ENCODE results near the gene TTC9B. TPM values are rescaled to one million over a fixed set of nuclear protein-coding genes. Genes with fewer than 3 reads are reported as not detected.

TTC9B gene
- total and polyA plus RNA-seq, 2 experiments from 2014 or later: 0.63 to 1.0 TPM

- Mint-ChIP-seq H3K36me3 (ENCODE audit: low read depth) (peaks cover 9% of the 10 kb centered on the region), H3K27ac (no peak overlapping the region), H3K4me3 (no peak overlapping the region), H3K4me1 (peaks cover 7% of the 10 kb centered on the region), H3K27me3 (ENCODE audit: insufficient read depth, low read depth, poor library complexity) (peaks cover 7% of the 10 kb centered on the region), H3K9me3 (no peaks in the 10 kb centered on the region)
- H4K20me1 ChIP-seq (replicated peaks; ENCODE audit: insufficient read depth): peaks cover 6% of the 10 kb centered on the region; the same call in 1 of the 2 replicates
- ATAC-seq (no peak; the same call in 1 of the 3 replicates), DNase-seq (ENCODE audit: low spot score) (no peak)
- TF ChIP-seq ZNF331 (CRISPR knock-in tag; IDR thresholded peaks at IDR 0.05; ENCODE audit: low read depth) (no peak), JUNB (IDR thresholded peaks at IDR 0.05; ENCODE audit: unreplicated experiment) (no peak)
- H3F3A ChIP-seq (replicated peaks; ENCODE audit: low read depth): no peaks in the 10 kb centered on the region
- no peaks in the 10 kb centered on the region for H3K4me1 ChIP-seq (ENCODE audit: insufficient read depth)
- H3K4me2 ChIP-seq: no peak overlapping the region
- H3K27ac ChIP-seq (ENCODE audit: low read depth): no peak overlapping the region
- H3K9me2 ChIP-seq (ENCODE audit: insufficient read depth): no peaks in the 10 kb centered on the region
- no peaks in the 10 kb centered on the region for H3K79me2 ChIP-seq (replicated peaks; ENCODE audit: insufficient read depth)
- H3K4me3 ChIP-seq: no peak overlapping the region
- H3K36me3 ChIP-seq (ENCODE audit: insufficient read depth): no peaks in the 10 kb centered on the region
- no peak overlapping the region for H2AFZ ChIP-seq
- H3K27me3 ChIP-seq (ENCODE audit: insufficient read depth): no peaks in the 10 kb centered on the region
Observed at GRCh38 chr19:40245506-40246128, 27.4 kb upstream of the TTC9B start.

DNA sequence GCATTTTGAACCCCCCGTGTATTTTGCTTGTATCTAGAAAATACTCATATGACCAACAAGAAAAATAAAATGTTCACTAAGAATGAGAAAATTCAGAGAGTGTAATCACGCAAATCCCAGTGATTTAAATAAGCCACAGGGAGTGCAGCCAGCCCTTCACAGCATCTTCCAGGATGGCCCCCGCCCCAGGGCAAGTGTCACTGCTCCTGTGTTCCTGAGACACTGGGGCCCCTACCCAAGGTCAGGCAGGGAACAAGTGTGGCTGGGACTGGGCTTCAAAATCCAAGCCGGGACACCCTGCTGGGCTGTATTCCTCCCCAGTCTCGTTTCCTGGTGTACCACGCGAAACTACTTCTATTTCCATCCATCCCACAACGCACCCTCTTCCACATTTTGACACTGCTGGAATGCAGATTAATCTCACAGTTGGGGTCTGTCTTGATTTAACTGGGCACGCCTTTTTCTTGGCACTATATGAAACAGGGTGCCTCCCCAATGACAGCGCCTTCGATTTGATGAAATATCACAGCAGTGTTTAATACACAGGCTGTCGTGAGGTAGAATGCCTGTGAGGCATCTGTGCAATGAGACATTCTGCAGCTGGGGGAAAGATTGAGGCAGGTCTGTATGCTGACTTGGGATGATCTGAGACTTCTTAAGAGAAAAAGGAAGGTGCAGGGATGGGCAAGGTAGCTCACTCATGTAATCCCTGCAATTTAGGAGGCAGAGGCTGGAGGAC is 26.6 kb upstream of the TTC9B start:
- H3K27ac Mint-ChIP-seq: no peak overlapping the region
- TF ChIP-seq, protein P1, sequence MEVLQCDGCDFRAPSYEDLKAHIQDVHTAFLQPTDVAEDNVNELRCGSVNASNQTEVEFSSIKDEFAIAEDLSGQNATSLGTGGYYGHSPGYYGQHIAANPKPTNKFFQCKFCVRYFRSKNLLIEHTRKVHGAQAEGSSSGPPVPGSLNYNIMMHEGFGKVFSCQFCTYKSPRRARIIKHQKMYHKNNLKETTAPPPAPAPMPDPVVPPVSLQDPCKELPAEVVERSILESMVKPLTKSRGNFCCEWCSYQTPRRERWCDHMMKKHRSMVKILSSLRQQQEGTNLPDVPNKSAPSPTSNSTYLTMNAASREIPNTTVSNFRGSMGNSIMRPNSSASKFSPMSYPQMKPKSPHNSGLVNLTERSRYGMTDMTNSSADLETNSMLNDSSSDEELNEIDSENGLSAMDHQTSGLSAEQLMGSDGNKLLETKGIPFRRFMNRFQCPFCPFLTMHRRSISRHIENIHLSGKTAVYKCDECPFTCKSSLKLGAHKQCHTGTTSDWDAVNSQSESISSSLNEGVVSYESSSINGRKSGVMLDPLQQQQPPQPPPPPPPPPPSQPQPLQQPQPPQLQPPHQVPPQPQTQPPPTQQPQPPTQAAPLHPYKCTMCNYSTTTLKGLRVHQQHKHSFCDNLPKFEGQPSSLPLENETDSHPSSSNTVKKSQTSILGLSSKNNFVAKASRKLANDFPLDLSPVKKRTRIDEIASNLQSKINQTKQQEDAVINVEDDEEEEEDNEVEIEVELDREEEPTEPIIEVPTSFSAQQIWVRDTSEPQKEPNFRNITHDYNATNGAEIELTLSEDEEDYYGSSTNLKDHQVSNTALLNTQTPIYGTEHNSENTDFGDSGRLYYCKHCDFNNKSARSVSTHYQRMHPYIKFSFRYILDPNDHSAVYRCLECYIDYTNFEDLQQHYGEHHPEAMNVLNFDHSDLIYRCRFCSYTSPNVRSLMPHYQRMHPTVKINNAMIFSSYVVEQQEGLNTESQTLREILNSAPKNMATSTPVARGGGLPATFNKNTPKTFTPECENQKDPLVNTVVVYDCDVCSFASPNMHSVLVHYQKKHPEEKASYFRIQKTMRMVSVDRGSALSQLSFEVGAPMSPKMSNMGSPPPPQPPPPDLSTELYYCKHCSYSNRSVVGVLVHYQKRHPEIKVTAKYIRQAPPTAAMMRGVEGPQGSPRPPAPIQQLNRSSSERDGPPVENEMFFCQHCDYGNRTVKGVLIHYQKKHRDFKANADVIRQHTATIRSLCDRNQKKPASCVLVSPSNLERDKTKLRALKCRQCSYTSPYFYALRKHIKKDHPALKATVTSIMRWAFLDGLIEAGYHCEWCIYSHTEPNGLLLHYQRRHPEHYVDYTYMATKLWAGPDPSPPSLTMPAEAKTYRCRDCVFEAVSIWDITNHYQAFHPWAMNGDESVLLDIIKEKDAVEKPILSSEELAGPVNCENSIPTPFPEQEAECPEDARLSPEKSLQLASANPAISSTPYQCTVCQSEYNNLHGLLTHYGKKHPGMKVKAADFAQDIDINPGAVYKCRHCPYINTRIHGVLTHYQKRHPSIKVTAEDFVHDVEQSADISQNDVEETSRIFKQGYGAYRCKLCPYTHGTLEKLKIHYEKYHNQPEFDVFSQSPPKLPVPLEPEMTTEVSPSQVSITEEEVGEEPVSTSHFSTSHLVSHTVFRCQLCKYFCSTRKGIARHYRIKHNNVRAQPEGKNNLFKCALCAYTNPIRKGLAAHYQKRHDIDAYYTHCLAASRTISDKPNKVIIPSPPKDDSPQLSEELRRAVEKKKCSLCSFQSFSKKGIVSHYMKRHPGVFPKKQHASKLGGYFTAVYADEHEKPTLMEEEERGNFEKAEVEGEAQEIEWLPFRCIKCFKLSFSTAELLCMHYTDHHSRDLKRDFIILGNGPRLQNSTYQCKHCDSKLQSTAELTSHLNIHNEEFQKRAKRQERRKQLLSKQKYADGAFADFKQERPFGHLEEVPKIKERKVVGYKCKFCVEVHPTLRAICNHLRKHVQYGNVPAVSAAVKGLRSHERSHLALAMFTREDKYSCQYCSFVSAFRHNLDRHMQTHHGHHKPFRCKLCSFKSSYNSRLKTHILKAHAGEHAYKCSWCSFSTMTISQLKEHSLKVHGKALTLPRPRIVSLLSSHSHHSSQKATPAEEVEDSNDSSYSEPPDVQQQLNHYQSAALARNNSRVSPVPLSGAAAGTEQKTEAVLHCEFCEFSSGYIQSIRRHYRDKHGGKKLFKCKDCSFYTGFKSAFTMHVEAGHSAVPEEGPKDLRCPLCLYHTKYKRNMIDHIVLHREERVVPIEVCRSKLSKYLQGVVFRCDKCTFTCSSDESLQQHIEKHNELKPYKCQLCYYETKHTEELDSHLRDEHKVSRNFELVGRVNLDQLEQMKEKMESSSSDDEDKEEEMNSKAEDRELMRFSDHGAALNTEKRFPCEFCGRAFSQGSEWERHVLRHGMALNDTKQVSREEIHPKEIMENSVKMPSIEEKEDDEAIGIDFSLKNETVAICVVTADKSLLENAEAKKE (CRISPR knock-in tag; IDR thresholded peaks at IDR 0.05): no peak
- TF ChIP-seq ZNF331 (CRISPR knock-in tag; IDR thresholded peaks at IDR 0.05; ENCODE audit: low read depth): no peak
- TF ChIP-seq JUNB (IDR thresholded peaks at IDR 0.05; ENCODE audit: unreplicated experiment): no peak
- TF ChIP-seq EZH2 (IDR thresholded peaks at IDR 0.05; ENCODE audit: low read depth, unreplicated experiment): no peak
- no peak for TF ChIP-seq CREB1 (CRISPR knock-in tag; IDR thresholded peaks at IDR 0.05; ENCODE audit: low read depth)
- no peak for TF ChIP-seq POLR2AphosphoS5 (IDR thresholded peaks at IDR 0.05; ENCODE audit: low read depth)
- no peak for TF ChIP-seq CTCF (conservative IDR thresholded peaks at IDR 0.05; ENCODE audit: low read depth in 2 of 2)
- TF ChIP-seq, protein P2, sequence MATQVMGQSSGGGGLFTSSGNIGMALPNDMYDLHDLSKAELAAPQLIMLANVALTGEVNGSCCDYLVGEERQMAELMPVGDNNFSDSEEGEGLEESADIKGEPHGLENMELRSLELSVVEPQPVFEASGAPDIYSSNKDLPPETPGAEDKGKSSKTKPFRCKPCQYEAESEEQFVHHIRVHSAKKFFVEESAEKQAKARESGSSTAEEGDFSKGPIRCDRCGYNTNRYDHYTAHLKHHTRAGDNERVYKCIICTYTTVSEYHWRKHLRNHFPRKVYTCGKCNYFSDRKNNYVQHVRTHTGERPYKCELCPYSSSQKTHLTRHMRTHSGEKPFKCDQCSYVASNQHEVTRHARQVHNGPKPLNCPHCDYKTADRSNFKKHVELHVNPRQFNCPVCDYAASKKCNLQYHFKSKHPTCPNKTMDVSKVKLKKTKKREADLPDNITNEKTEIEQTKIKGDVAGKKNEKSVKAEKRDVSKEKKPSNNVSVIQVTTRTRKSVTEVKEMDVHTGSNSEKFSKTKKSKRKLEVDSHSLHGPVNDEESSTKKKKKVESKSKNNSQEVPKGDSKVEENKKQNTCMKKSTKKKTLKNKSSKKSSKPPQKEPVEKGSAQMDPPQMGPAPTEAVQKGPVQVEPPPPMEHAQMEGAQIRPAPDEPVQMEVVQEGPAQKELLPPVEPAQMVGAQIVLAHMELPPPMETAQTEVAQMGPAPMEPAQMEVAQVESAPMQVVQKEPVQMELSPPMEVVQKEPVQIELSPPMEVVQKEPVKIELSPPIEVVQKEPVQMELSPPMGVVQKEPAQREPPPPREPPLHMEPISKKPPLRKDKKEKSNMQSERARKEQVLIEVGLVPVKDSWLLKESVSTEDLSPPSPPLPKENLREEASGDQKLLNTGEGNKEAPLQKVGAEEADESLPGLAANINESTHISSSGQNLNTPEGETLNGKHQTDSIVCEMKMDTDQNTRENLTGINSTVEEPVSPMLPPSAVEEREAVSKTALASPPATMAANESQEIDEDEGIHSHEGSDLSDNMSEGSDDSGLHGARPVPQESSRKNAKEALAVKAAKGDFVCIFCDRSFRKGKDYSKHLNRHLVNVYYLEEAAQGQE (IDR thresholded peaks at IDR 0.05; ENCODE audit: unreplicated experiment): no peak

More for the DNA sequence above, 26.6 kb upstream of the TTC9B start:
- no peak; the same call in 2 of the 3 replicates for ATAC-seq
- DNase-seq (ENCODE audit: low spot score): no peak
- no peaks in the 10 kb centered on the region; the same call in 1 of the 2 replicates for H3K36me3 ChIP-seq (ENCODE audit: insufficient read depth)
- H3K4me3 Mint-ChIP-seq: no peak overlapping the region
- H4K20me1 ChIP-seq (replicated peaks; ENCODE audit: insufficient read depth): peaks cover 6% of the 10 kb centered on the region; the same call in 1 of the 2 replicates
- no peak overlapping the region for H2AFZ ChIP-seq
- H3K4me2 ChIP-seq: no peak overlapping the region
- H3K27me3 Mint-ChIP-seq (ENCODE audit: insufficient read depth, low read depth, poor library complexity): peaks cover 6% of the 10 kb centered on the region
- no peaks in the 10 kb centered on the region for H3K9me3 Mint-ChIP-seq
- no peaks in the 10 kb centered on the region for H3K9me2 ChIP-seq (ENCODE audit: insufficient read depth)
- no peaks in the 10 kb centered on the region for H3K4me1 ChIP-seq (ENCODE audit: insufficient read depth)
- no peaks in the 10 kb centered on the region for H3F3A ChIP-seq (replicated peaks; ENCODE audit: low read depth)
- no peak overlapping the region for H3K27ac ChIP-seq (ENCODE audit: low read depth)
- no peaks in the 10 kb centered on the region for H3K27me3 ChIP-seq (ENCODE audit: insufficient read depth)
- no peak overlapping the region for H3K4me3 ChIP-seq
- H3K79me2 ChIP-seq (replicated peaks; ENCODE audit: insufficient read depth): no peaks in the 10 kb centered on the region
- peaks cover 7% of the 10 kb centered on the region for H3K4me1 Mint-ChIP-seq
- H3K36me3 Mint-ChIP-seq (ENCODE audit: low read depth): peaks cover 6% of the 10 kb centered on the region
